ENCODE data around the gene CYTH1. TPM values are rescaled to one million over a fixed set of nuclear protein-coding genes. Genes with fewer than 3 reads are reported as not detected.

Gene CYTH1
- total RNA-seq, 1 experiment from 2014 or later: 9.7 TPM

DNA sequence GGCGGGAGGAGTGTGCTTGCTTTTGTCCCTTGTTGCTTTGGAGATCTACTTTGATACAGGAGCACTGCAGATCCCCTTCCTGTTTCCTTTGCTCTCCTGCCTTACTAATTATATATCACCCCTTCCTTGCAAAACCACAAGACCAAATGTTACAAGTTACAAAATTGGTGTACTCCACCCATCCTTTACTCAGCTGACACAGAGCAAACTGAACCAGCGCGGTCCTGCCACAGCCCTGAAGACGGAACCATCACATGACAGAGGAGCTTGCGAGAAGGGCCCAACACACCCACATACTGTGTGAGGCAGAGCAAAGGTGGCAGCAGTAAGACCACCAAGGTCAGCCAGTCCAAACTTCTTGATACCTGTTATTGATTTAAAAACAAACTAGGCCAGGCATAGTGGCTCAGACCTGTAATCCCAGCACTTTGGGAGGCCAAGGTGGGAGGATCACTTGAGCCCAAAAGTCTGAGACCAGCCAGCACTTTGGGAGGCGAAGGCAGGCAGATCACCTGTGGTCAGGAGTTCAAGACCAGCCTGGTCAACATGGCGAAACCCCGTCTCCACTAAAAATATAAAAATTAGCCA, 33.2 kb downstream of the CYTH1 start:
- no peak overlapping the region for H3K23ac ChIP-seq (ENCODE audit: insufficient read length, low read depth, low read length)
- Mint-ChIP-seq H3K27me3 (ENCODE audit: low read depth) (no peaks in the 10 kb centered on the region), H3K36me3 (ENCODE audit: insufficient read depth in 1 of 3, low read depth in 3 of 3) (no peaks in the 10 kb centered on the region), H3K27ac (peak overlapping the region in 2 of 3 experiments; percentile 60 to 89; a peak in 2 of 7 replicates), H3K4me3 (no peak overlapping the region), H3K9me3 (no peaks in the 10 kb centered on the region), H3K4me1 (peaks cover 21 to 24% of the 10 kb centered on the region in 2 experiments)
- H3K23me2 ChIP-seq (ENCODE audit: insufficient read length, low read depth, low read length, poor library complexity, severe bottlenecking): no peaks in the 10 kb centered on the region
- H3T11ph ChIP-seq (ENCODE audit: low read length): no peak overlapping the region
- H3K9me3 ChIP-seq (ENCODE audit: control insufficient read depth, low read depth, low read length): no peaks in the 10 kb centered on the region
- H3K9ac ChIP-seq (ENCODE audit: extremely low read depth, insufficient read length, low read length): no peak overlapping the region
- no peak overlapping the region for H2BK5ac ChIP-seq (ENCODE audit: insufficient read length, low read length)
- H2BK15ac ChIP-seq (ENCODE audit: low read depth, low read length): no peak overlapping the region
- no peak overlapping the region for H2AK5ac ChIP-seq (ENCODE audit: insufficient read length, low read length)
- H4K91ac ChIP-seq (ENCODE audit: insufficient read length, low read depth, low read length): no peak overlapping the region
- H3K4me1 ChIP-seq (ENCODE audit: insufficient read depth, low read length): peaks cover 4% of the 10 kb centered on the region; the same call in 1 of the 2 replicates
- no peaks in the 10 kb centered on the region for H3K79me1 ChIP-seq (ENCODE audit: insufficient read depth, low read depth, low read length, poor library complexity, severe bottlenecking)
- H3K14ac ChIP-seq (ENCODE audit: insufficient read depth, low read length): no peak overlapping the region
- no peak overlapping the region for H4K8ac ChIP-seq (replicated peaks; ENCODE audit: insufficient read length, low read depth, low read length)
- no peaks in the 10 kb centered on the region for H3K79me2 ChIP-seq (ENCODE audit: insufficient read depth, low read length)
- WGBS (ENCODE audit: extremely low coverage, insufficient read length, low lambda C conversion rate): no CpG with 5 or more reads among the region's 8 CpGs
- H3K4me2 ChIP-seq (ENCODE audit: insufficient read depth, insufficient read length, low read length): no peak overlapping the region
- no peak overlapping the region for H3K27ac ChIP-seq (ENCODE audit: insufficient read length, low read depth, low read length)
- no peak for DNase-seq
- no peaks in the 10 kb centered on the region for H3K27me3 ChIP-seq (ENCODE audit: insufficient read depth, low read length)
- no peak overlapping the region for H2BK120ac ChIP-seq (ENCODE audit: low read depth, low read length, poor library complexity, severe bottlenecking)
- no peak overlapping the region for H2BK20ac ChIP-seq (ENCODE audit: low read depth, low read length, poor library complexity, severe bottlenecking)
- no peak overlapping the region for H3K4ac ChIP-seq (ENCODE audit: low read depth, low read length)
- H4K5ac ChIP-seq (ENCODE audit: insufficient read length, low read depth, low read length): no peak overlapping the region
- no peak overlapping the region for H3K18ac ChIP-seq (ENCODE audit: insufficient read length, low read depth, low read length)
- H2AFZ ChIP-seq (ENCODE audit: low read length): no peak overlapping the region
- H2BK12ac ChIP-seq (ENCODE audit: insufficient read length, low read depth, low read length): no peak overlapping the region
- H4K20me1 ChIP-seq (ENCODE audit: control insufficient read depth, insufficient read depth, insufficient read length): no peaks in the 10 kb centered on the region
- no peak overlapping the region for H3K56ac ChIP-seq (ENCODE audit: insufficient read length, low read depth, low read length)
- TF ChIP-seq, protein P1, sequence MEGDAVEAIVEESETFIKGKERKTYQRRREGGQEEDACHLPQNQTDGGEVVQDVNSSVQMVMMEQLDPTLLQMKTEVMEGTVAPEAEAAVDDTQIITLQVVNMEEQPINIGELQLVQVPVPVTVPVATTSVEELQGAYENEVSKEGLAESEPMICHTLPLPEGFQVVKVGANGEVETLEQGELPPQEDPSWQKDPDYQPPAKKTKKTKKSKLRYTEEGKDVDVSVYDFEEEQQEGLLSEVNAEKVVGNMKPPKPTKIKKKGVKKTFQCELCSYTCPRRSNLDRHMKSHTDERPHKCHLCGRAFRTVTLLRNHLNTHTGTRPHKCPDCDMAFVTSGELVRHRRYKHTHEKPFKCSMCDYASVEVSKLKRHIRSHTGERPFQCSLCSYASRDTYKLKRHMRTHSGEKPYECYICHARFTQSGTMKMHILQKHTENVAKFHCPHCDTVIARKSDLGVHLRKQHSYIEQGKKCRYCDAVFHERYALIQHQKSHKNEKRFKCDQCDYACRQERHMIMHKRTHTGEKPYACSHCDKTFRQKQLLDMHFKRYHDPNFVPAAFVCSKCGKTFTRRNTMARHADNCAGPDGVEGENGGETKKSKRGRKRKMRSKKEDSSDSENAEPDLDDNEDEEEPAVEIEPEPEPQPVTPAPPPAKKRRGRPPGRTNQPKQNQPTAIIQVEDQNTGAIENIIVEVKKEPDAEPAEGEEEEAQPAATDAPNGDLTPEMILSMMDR (conservative IDR thresholded peaks at IDR 0.05): no peak
